ENCODE data around the gene PCDH9.

- TF ChIP-seq POLR2A (IDR thresholded peaks at IDR 0.05; ENCODE audit: low read depth, low read length) (no peak), ATF2 (IDR thresholded peaks at IDR 0.05; ENCODE audit: low read length) (no peak), EZH2 (IDR thresholded peaks at IDR 0.05; ENCODE audit: borderline replicate concordance, control insufficient read depth, low read depth, low read length) (no peak), SIN3A (IDR thresholded peaks at IDR 0.05; ENCODE audit: low read depth, low read length) (no peak), BACH1 (IDR thresholded peaks at IDR 0.05; ENCODE audit: borderline replicate concordance) (no peak), BCL3 (IDR thresholded peaks at IDR 0.05; ENCODE audit: borderline replicate concordance, insufficient read depth, low read depth, low read length, poor library complexity, severe bottlenecking) (no peak), NR2C2 (IDR thresholded peaks at IDR 0.05; ENCODE audit: borderline replicate concordance, control insufficient read depth, insufficient read length, low read depth) (no peak), SPI1 (IDR thresholded peaks at IDR 0.05; ENCODE audit: borderline replicate concordance, insufficient read depth, low read depth, low read length) (no peak), RFX5 (IDR thresholded peaks at IDR 0.05; ENCODE audit: low read depth, low read length) (no peak), BHLHE40 (IDR thresholded peaks at IDR 0.05; ENCODE audit: borderline replicate concordance in 1 of 2, low read depth in 2 of 2, low read length in 1 of 2) (no peak), JUNB (IDR thresholded peaks at IDR 0.05) (no peak), CTCF (IDR thresholded peaks at IDR 0.05 in 2 of 3, conservative IDR thresholded peaks at IDR 0.05 in 1 of 3; ENCODE audit: control insufficient read depth in 2 of 3, extremely low read depth in 1 of 3, insufficient read depth in 1 of 3, low read depth in 3 of 3, low read length in 3 of 3) (no peak), MTA3 (IDR thresholded peaks at IDR 0.05; ENCODE audit: borderline replicate concordance, low read length) (no peak), DPF2 (IDR thresholded peaks at IDR 0.05) (no peak)
These were observed 963.8 kb downstream of the PCDH9 start for GRCh38 chr13:66266348-66266747.
